Lung (tissue), 12 donors: ENCODE measurements around the gene DUSP16. TPM values are rescaled to one million over a fixed set of nuclear protein-coding genes. Genes with fewer than 3 reads are reported as not detected.

Experiments used
- ATAC-seq: fragments of 200-7000 bp; cut with Tn5 transposase; one replicate; pipeline ENCODE4 v1.9.1; 2020; ENCODE audit warnings: moderate number of reproducible peaks; ENCODE audit not compliant: insufficient read depth, low FRiP score
- DNase-seq, 3 donors: peaks; one replicate each; pipeline ENCODE4 v3.0.0-alpha.2; 2013 to 2017
- H3K27ac ChIP-seq, 2 donors: one replicate each; pipeline ENCODE4 v1.5.1; 2013; ENCODE audit warnings: mild to moderate bottlenecking in 2 of 2, moderate library complexity in 2 of 2, control low read depth in 1 of 2, inconsistent platforms in 1 of 2, low read depth in 1 of 2, low read length in 1 of 2
- H3K27me3 ChIP-seq, 3 donors: one replicate each; pipeline ENCODE4 v1.5.1; 2013; ENCODE audit warnings: low read length in 2 of 3; ENCODE audit not compliant: control insufficient read depth in 3 of 3, insufficient read depth in 3 of 3
- H3K36me3 ChIP-seq, 4 donors: one replicate each; pipeline ENCODE4 v1.5.1; 2013; ENCODE audit warnings: low read length in 4 of 4, mild to moderate bottlenecking in 1 of 4, moderate library complexity in 1 of 4; ENCODE audit not compliant: control insufficient read depth in 4 of 4, insufficient read depth in 4 of 4
- H3K4me1 ChIP-seq, 5 donors: one replicate each; pipeline ENCODE4 v1.5.1; 2013; ENCODE audit warnings: low read length in 5 of 5, mild to moderate bottlenecking in 2 of 5, moderate library complexity in 1 of 5; ENCODE audit not compliant: control insufficient read depth in 5 of 5, insufficient read depth in 5 of 5
- H3K4me3 ChIP-seq: one replicate; pipeline ENCODE4 v1.5.1; 2013; ENCODE audit warnings: mild to moderate bottlenecking, control low read depth, moderate library complexity
- H3K9ac ChIP-seq, 2 donors: one replicate each; pipeline ENCODE4 v1.5.1; 2013; ENCODE audit warnings: low read length in 2 of 2, control low read depth in 1 of 2; ENCODE audit not compliant: insufficient read depth in 1 of 2
- H3K9me3 ChIP-seq, 4 donors: one replicate each; pipeline ENCODE4 v1.5.1; 2013; ENCODE audit warnings: low read length in 3 of 4, mild to moderate bottlenecking in 1 of 4, moderate library complexity in 1 of 4; ENCODE audit not compliant: control insufficient read depth in 4 of 4, insufficient read depth in 3 of 4
- WGBS, 2 donors: extraction: QIAGEN DNeasy Blood & Tissue Kit; methylation state at CpG; one replicate each; pipeline ENCODE4 v1.1.7; 2013; 5-methylcytosine and 5-hydroxymethylcytosine counted together
- polyA plus RNA-seq, 2 donors: library from polyadenylated mRNA; stranded (reverse); fragments of 200-250 nt; gene quantifications; one replicate each; pipeline ENCODE4 v1.2.1, GENCODE V29; 2013
- total RNA-seq, 2 donors: library from RNA; depleted of rRNA in 1 of 2; stranded (reverse); fragments of >200 nt in 1 of 2; gene quantifications; one replicate each; pipeline ENCODE4 v1.2.1, GENCODE V29; 2014 to 2021
- TF ChIP-seq, protein P1 (sequence below): IDR thresholded peaks from 2 replicates; pipeline ENCODE4 v1.5.1; 2012; ENCODE audit warnings: mild to moderate bottlenecking; ENCODE audit errors: control extremely low read depth, extremely low read depth
- donor health status: control.
- donor health status: control.
- donor health status: Bipolar disorder and iron deficiency.
- donor health status: healthy.
- donor health status: DM: yes; HTN: yes; CAD: no.

Gene DUSP16
- total and polyA plus RNA-seq, 4 donors, result 11.1 to 40.0 (median 25.8) TPM

DNA sequence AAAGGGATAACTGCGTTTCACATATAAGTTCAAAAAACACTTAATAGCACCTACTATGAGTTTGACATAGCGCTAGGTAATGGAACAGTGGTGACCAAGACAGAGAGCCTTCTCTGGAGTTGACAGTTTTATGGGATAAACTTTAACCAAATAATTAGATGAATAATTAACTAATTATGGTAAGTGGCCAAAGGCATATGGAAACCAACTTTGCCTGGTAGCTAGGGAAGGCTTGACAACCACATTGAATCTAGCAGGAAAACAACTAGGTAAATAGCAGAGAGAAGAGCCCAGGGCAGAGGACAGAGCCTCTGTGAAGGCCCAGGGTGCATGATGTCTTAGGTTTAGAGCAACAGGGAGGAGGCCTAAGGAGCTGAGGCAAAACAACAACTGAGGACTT, 52.1 kb downstream of the DUSP16 start:
- no peak overlapping the region for H3K4me3 ChIP-seq
- ATAC-seq (no peak), DNase-seq (no peak)
- TF ChIP-seq, protein P1, sequence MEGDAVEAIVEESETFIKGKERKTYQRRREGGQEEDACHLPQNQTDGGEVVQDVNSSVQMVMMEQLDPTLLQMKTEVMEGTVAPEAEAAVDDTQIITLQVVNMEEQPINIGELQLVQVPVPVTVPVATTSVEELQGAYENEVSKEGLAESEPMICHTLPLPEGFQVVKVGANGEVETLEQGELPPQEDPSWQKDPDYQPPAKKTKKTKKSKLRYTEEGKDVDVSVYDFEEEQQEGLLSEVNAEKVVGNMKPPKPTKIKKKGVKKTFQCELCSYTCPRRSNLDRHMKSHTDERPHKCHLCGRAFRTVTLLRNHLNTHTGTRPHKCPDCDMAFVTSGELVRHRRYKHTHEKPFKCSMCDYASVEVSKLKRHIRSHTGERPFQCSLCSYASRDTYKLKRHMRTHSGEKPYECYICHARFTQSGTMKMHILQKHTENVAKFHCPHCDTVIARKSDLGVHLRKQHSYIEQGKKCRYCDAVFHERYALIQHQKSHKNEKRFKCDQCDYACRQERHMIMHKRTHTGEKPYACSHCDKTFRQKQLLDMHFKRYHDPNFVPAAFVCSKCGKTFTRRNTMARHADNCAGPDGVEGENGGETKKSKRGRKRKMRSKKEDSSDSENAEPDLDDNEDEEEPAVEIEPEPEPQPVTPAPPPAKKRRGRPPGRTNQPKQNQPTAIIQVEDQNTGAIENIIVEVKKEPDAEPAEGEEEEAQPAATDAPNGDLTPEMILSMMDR, result no peak
- peaks cover 0 to 43% (median 14%) of the 10 kb centered on the region in 5 donors for H3K4me1 ChIP-seq
- H3K27me3 ChIP-seq, result no peaks in the 10 kb centered on the region
- H3K9ac ChIP-seq, result no peak overlapping the region
- WGBS, 2 donors, result 97 to 100% methylated on average over 2 of the region's 2 CpGs
- H3K27ac ChIP-seq, result no peak overlapping the region
- H3K9me3 ChIP-seq, result no peaks in the 10 kb centered on the region
- H3K36me3 ChIP-seq, result peaks cover 0 to 9% (median 3%) of the 10 kb centered on the region in 4 donors

DNA sequence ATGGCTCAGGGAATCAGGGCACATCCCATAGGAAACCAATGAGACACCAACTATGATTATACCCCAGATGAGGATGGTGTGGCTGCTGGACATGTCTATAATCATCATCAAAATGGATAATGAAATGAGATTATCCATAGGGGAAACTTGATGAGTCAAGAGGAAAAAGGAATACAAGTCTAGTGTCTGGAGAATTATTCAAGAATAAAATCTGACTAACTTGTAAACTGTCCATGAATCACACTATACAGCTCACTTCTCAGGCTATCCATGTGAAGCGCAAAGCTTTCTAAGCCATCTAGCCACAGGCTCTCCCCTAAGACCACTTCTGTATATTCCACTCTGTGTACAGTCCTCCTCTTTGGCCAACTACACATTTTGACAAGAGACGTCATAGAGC, 52.5 kb downstream of the DUSP16 start:
- H3K4me1 ChIP-seq, result peaks cover 0 to 47% (median 14%) of the 10 kb centered on the region in 5 donors
- ATAC-seq (no peak), DNase-seq (no peak)
- no peak overlapping the region for H3K9ac ChIP-seq
- peak overlapping the region in 1 of 2 donors; percentile 57 for H3K27ac ChIP-seq
- no peaks in the 10 kb centered on the region for H3K27me3 ChIP-seq
- TF ChIP-seq, protein P1, result no peak
- H3K9me3 ChIP-seq, result no peaks in the 10 kb centered on the region
- H3K4me3 ChIP-seq, result no peak overlapping the region
- peaks cover 0 to 9% (median 3%) of the 10 kb centered on the region in 4 donors for H3K36me3 ChIP-seq
- WGBS, 2 donors, result 91 to 94% methylated on average over 2 of the region's 2 CpGs

DNA sequence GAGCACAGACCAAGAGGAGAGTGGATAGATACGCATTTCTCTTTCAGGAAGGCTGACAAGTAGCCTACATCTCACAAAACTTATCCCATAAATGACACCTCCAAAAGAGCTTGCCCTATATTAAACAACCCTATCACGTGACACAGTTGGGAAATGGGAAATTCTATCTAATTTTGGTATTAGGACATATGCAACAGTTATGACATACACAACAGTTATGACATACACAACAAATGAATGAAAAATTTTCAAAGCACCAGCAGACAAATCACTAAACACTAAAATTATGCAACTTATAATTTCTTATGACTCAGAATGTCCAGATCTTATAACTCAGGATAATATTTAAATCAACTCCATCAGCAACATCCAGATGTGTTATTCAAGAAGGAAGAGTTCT, 54.1 kb downstream of the DUSP16 start:
- H3K9ac ChIP-seq, result no peak overlapping the region
- TF ChIP-seq, protein P1, result no peak
- H3K4me1 ChIP-seq, result peaks cover 0 to 49% (median 14%) of the 10 kb centered on the region in 5 donors
- H3K9me3 ChIP-seq, result no peaks in the 10 kb centered on the region
- H3K36me3 ChIP-seq, result peaks cover 0 to 9% (median 3%) of the 10 kb centered on the region in 4 donors
- H3K4me3 ChIP-seq, result no peak overlapping the region
- no peak for ATAC-seq
- H3K27me3 ChIP-seq, result no peaks in the 10 kb centered on the region
- DNase-seq, result peak in 1 of 3 donors; percentile 17
- WGBS, 2 donors, result 61 to 87% methylated on average over 2 of the region's 2 CpGs
- no peak overlapping the region for H3K27ac ChIP-seq

DNA sequence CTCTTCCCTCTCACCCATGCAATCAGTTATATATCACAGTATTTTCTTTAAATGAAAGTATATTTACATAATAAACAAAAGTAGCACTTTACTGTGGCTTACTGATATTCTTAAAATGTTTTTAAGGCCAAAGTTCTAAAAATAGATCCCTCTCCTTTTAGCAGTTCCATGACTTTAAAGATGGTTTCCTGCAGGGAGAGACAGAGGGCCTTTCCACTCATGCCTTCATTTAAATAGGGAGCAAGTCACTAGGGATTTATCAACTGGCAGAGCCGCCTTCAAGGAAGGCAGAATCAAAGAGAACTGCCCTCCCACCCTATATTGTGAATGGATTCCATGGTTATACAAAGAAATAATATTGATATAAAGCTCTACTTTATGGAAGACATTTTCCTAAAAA, 55.5 kb downstream of the DUSP16 start:
- Histone ChIP-seq H3K9ac (no peak overlapping the region), H3K27ac (peak overlapping the region in 1 of 2 donors; percentile 12), H3K27me3 (no peaks in the 10 kb centered on the region), H3K36me3 (peaks cover 0 to 7% (median 3%) of the 10 kb centered on the region in 4 donors), H3K4me1 (peaks cover 0 to 40% (median 14%) of the 10 kb centered on the region in 5 donors), H3K9me3 (peaks cover 0 to 1% (median 0%) of the 10 kb centered on the region in 4 donors), H3K4me3 (no peak overlapping the region)
- WGBS, 2 donors, result 93 to 94% methylated on average over 1 of the region's 1 CpG
- DNase-seq, result peak in 2 of 3 donors; percentile 32 to 37
- TF ChIP-seq, protein P1, result no peak
- ATAC-seq, result no peak
